ENCODE results near the gene GRK5. TPM values are rescaled to one million over a fixed set of nuclear protein-coding genes. Genes with fewer than 3 reads are reported as not detected.

Gene GRK5
- total RNA-seq, 1 donor from 2014 or later, result 2.8 TPM

DNA sequence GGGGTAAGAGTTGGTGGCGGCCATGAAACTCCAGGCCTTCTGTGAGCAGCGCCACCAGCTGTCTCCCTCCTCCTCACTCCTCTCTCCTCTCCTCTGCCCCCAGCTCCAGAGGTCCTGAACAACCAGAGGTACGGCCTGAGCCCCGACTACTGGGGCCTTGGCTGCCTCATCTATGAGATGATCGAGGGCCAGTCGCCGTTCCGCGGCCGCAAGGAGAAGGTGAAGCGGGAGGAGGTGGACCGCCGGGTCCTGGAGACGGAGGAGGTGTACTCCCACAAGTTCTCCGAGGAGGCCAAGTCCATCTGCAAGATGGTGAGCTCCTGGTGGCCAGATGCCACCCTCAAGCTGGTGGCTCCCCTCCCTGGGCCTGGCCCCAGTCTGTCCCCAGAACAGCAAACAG lies 236.1 kb downstream of the GRK5 start:
- TF ChIP-seq, protein P1, sequence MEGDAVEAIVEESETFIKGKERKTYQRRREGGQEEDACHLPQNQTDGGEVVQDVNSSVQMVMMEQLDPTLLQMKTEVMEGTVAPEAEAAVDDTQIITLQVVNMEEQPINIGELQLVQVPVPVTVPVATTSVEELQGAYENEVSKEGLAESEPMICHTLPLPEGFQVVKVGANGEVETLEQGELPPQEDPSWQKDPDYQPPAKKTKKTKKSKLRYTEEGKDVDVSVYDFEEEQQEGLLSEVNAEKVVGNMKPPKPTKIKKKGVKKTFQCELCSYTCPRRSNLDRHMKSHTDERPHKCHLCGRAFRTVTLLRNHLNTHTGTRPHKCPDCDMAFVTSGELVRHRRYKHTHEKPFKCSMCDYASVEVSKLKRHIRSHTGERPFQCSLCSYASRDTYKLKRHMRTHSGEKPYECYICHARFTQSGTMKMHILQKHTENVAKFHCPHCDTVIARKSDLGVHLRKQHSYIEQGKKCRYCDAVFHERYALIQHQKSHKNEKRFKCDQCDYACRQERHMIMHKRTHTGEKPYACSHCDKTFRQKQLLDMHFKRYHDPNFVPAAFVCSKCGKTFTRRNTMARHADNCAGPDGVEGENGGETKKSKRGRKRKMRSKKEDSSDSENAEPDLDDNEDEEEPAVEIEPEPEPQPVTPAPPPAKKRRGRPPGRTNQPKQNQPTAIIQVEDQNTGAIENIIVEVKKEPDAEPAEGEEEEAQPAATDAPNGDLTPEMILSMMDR (IDR thresholded peaks at IDR 0.05; ENCODE audit: insufficient read depth, low read length, poor library complexity, severe bottlenecking), result no peak
- Histone ChIP-seq H3K27me3 (ENCODE audit: control insufficient read depth, insufficient read depth, low read length) (peaks cover 74% of the 10 kb centered on the region), H3K36me3 (ENCODE audit: control insufficient read depth, insufficient read depth, low read length) (no peaks in the 10 kb centered on the region), H3K4me3 (ENCODE audit: low read depth, low read length) (no peak overlapping the region)
- no peak for DNase-seq (ENCODE audit: low read depth)

DNA sequence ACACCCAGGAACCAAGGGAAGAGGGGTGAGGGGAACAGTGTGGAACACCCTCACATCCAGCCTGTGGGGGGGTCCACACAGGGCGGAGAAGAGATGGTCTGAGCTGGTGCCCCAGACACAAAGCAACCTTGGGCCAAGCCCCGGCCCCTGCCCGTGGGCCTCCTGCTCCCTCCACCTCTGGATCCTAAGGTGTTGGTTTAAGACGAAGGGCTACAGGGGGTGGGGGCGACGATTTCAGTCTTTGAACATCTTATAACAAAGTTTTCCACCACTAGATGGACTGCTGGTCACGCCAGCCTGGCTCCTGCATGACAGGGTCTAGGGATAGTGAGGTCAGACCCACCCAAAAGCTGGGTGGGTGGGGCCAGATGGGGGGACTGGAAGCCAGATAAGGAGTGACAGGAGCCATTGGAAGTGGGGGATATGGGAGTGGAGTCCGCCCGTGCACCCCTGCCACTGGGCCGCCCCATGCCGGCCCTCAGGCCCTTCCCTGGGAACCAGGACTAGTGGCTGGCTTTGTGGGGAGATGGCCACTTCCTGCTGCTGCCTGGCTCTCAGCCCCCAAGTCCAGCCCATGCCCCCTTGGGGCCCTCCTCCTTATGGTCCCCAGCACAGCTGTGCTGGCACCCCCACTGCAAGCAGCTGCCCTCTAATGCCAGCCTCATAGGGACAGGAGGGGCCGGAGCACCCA lies 236.7 kb downstream of the GRK5 start:
- H3K36me3 ChIP-seq (ENCODE audit: control insufficient read depth, insufficient read depth, low read length), result no peaks in the 10 kb centered on the region
- TF ChIP-seq, protein P1 (IDR thresholded peaks at IDR 0.05; ENCODE audit: insufficient read depth, low read length, poor library complexity, severe bottlenecking), result no peak
- H3K4me3 ChIP-seq (ENCODE audit: low read depth, low read length), result no peak overlapping the region
- no peak for DNase-seq (ENCODE audit: low read depth)
- peaks cover 70% of the 10 kb centered on the region for H3K27me3 ChIP-seq (ENCODE audit: control insufficient read depth, insufficient read depth, low read length)

DNA sequence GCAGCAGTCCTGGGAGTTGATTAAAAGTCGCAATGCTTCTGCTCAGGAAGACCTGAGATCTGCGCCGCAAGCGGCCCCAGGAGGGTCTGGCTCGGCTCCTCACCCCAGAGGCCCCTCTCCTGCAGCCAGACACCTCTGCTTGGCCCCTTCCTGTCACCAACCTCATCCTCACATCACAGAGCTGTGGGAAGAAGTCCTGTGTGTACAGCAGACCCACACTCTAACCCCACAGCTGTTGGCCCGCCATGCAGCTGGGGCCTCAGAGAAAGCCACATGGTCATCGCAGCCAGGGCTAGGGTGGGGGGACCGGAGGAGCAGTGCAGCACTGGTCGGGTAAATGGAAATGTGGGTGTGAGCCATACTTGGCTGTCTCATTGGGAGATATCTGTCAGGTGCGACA lies 237.5 kb downstream of the GRK5 start:
- TF ChIP-seq, protein P1 (IDR thresholded peaks at IDR 0.05; ENCODE audit: insufficient read depth, low read length, poor library complexity, severe bottlenecking), result no peak
- Histone ChIP-seq H3K36me3 (ENCODE audit: control insufficient read depth, insufficient read depth, low read length) (no peaks in the 10 kb centered on the region), H3K4me3 (ENCODE audit: low read depth, low read length) (no peak overlapping the region), H3K27me3 (ENCODE audit: control insufficient read depth, insufficient read depth, low read length) (peaks cover 67% of the 10 kb centered on the region)
- no peak for DNase-seq (ENCODE audit: low read depth)

DNA sequence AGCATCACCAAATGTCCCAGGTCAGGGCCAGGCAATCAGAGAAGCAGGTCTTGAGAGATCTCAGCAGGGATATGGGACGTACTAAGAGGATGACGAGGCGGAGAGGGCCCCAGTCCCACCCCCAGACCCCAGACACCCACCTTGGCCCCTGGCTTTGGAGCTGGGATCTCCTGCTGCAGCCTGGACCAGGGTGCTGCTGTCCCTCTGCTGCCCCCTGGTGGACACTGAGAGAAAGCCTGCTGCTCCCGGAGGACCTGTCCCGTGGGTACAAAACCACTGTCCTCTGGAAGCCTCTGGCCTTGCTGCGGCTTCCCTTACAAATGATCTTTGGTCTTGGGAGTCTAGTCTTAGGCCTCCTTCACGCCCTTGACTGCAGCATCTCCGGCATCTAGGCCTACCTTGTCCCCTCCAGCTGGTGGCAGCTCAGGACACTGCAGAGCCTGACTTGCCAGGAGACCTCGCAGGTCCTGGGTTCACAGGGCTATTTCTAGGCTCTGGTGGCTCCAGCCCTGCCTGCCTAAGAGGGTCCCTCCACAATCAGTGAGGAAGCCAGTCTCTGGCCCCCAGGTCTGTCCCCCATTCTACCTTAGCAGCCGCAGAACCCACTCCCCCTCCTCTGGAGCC lies 238.1 kb downstream of the GRK5 start:
- Histone ChIP-seq H3K27me3 (ENCODE audit: control insufficient read depth, insufficient read depth, low read length) (peaks cover 67% of the 10 kb centered on the region), H3K4me3 (ENCODE audit: low read depth, low read length) (no peak overlapping the region), H3K36me3 (ENCODE audit: control insufficient read depth, insufficient read depth, low read length) (no peaks in the 10 kb centered on the region)
- TF ChIP-seq, protein P1 (IDR thresholded peaks at IDR 0.05; ENCODE audit: insufficient read depth, low read length, poor library complexity, severe bottlenecking), result peak; percentile 95
- DNase-seq (ENCODE audit: low read depth), result peak; percentile 38

DNA sequence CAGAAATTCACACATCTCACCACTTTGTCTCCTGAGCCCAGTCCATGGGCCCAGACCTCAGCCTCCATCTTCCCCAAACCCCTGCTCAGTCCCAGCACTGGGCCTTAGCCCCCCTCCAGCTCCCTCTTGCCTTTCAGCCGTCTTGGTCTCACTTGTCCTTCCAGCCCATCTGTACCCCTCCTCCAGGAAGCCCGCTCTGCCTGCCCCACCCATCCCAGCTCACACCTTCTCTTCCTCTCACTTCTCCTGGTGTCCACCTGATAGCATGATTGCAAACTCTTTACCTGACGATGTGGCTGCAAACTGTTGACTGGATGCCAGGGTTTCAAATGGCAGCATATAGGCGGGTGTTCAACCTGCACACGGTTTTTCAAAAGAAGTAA lies 238.6 kb downstream of the GRK5 start:
- DNase-seq (ENCODE audit: low read depth), result no peak
- TF ChIP-seq, protein P1 (IDR thresholded peaks at IDR 0.05; ENCODE audit: insufficient read depth, low read length, poor library complexity, severe bottlenecking), result no peak
- no peak overlapping the region for H3K4me3 ChIP-seq (ENCODE audit: low read depth, low read length)
- no peaks in the 10 kb centered on the region for H3K36me3 ChIP-seq (ENCODE audit: control insufficient read depth, insufficient read depth, low read length)
- peaks cover 64% of the 10 kb centered on the region for H3K27me3 ChIP-seq (ENCODE audit: control insufficient read depth, insufficient read depth, low read length)
